Astrocyte of the cerebellum (primary cell): ENCODE data around the gene TM7SF2.
A peak's percentile ranks its signal among the peaks of the same experiment; 100 is the strongest.

Experiments
- DNase-seq: peaks from one replicate; pipeline ENCODE4 v3.0.0-alpha.2; 2011; ENCODE audit warnings: low read depth
- H3K4me3 ChIP-seq: 2 replicates; pipeline ENCODE4 v1.5.1; 2011; ENCODE audit warnings: mild to moderate bottlenecking, low read depth, low read length, moderate library complexity
- CTCF ChIP-seq: IDR thresholded peaks from 2 replicates; pipeline ENCODE4 v1.5.1; 2012; ENCODE audit warnings: low read length, low read depth, moderate library complexity, mild to moderate bottlenecking; ENCODE audit errors: missing control alignments
- in situ Hi-C: cut with HindIII; loops from 2 replicates; pipeline ENCODE4 v1.10.0; 2017; ENCODE audit warnings: low sequenced_read_pairs

Gene TM7SF2

GRCh38 chr11:65121865-65122696 lies 10.4 kb downstream of the TM7SF2 start, which contains the start of the genes FAU and MRPL49:
FAU (minus strand) TSS chr11:65122134; CDS start chr11:65121813, 321 bp downstream.
MRPL49 (plus strand) TSS chr11:65122321; CDS start chr11:65122347, 26 bp downstream.
- in situ Hi-C loops, result no loop called here
- H3K4me3 ChIP-seq, result peak within 1 kb of the TSS; percentile 99
- peak; percentile 92 for DNase-seq
- TF ChIP-seq CTCF, result no peak

GRCh38 chr11:65124480-65125196 lies 13.0 kb downstream of the TM7SF2 start:
- in situ Hi-C loops, result no loop called here
- no peak overlapping the region for H3K4me3 ChIP-seq
- no peak for TF ChIP-seq CTCF
- DNase-seq, result no peak

- H3K4me3 ChIP-seq, result no peak overlapping the region
- in situ Hi-C loops, result no loop called here
- no peak for TF ChIP-seq CTCF
- DNase-seq, result no peak
These were observed 13.8 kb downstream of the TM7SF2 start for GRCh38 chr11:65125197-65126056.

GRCh38 chr11:65126624-65127274 lies 15.1 kb downstream of the TM7SF2 start:
- in situ Hi-C loops, result no loop called here
- no peak for DNase-seq
- no peak for TF ChIP-seq CTCF
- no peak overlapping the region for H3K4me3 ChIP-seq

GRCh38 chr11:65127473-65128181 lies 16.0 kb downstream of the TM7SF2 start:
- in situ Hi-C loops, result no loop called here
- TF ChIP-seq CTCF, result no peak
- no peak for DNase-seq
- H3K4me3 ChIP-seq, result no peak overlapping the region
